H1 (cell line): ENCODE measurements around the gene HSP90B1. TPM values are rescaled to one million over a fixed set of nuclear protein-coding genes. Genes with fewer than 3 reads are reported as not detected.

ENCODE experiments used
- CTCF ChIA-PET: fragments of 300-600 bp; sonication (Branson Sonifier 250); formaldehyde crosslinking; loops from one replicate; lab custom pipeline; 2021; ENCODE audit not compliant: partially characterized antibody; lab: Charles Lee
- POLR2A ChIA-PET: fragments of 300-600 bp; sonication (Branson Sonifier 250); formaldehyde crosslinking; loops from one replicate; lab custom pipeline; 2021; ENCODE audit warnings: inconsistent platforms; ENCODE audit not compliant: partially characterized antibody; lab: Charles Lee
- DNase-seq, 2 experiments: peaks; one replicate each; pipeline versions ENCODE4 v3.0.0 to v3.0.0-alpha.2; 2010 to 2022; ENCODE audit warnings: low spot score in 2 of 2, low read depth in 1 of 2, mixed read lengths in 1 of 2
- FAIRE-seq: peaks from 2 replicates; lab custom pipeline; 2011; peaks lifted over from hg19 to GRCh38; lab: Jason Lieb, UNC
- H2AFZ ChIP-seq: 2 replicates; pipeline ENCODE4 v1.8.1; 2012; ENCODE audit warnings: low read length, inconsistent platforms
- H2AK5ac ChIP-seq: 2 replicates; pipeline ENCODE4 v1.6.1; 2013; ENCODE audit warnings: low read depth, low read length
- H2BK120ac ChIP-seq: replicated peaks from 2 replicates; pipeline ENCODE3; 2013; ENCODE audit warnings: low read depth, low read length, inconsistent platforms
- H2BK12ac ChIP-seq: 2 replicates; pipeline ENCODE4 v1.6.1; 2013; ENCODE audit warnings: low read depth, low read length
- H2BK15ac ChIP-seq: 2 replicates; pipeline ENCODE4 v1.6.1; 2013; ENCODE audit warnings: low read length
- H2BK20ac ChIP-seq: 2 replicates; pipeline ENCODE4 v1.6.1; 2013; ENCODE audit warnings: low read length
- H2BK5ac ChIP-seq: 2 replicates; pipeline ENCODE4 v1.6.1; 2013; ENCODE audit warnings: low read depth, low read length
- H3K14ac ChIP-seq: 2 replicates; pipeline ENCODE4 v1.6.1; 2013; ENCODE audit warnings: inconsistent platforms; ENCODE audit not compliant: insufficient read length
- H3K18ac ChIP-seq: 2 replicates; pipeline ENCODE4 v1.6.1; 2013; ENCODE audit warnings: low read length; ENCODE audit errors: extremely low read depth
- H3K23ac ChIP-seq: 2 replicates; pipeline ENCODE4 v1.6.1; 2013; ENCODE audit warnings: inconsistent platforms; ENCODE audit not compliant: insufficient read length
- H3K23me2 ChIP-seq: 2 replicates; pipeline ENCODE4 v1.6.1; 2013; ENCODE audit warnings: low read depth, low read length
- H3K27ac ChIP-seq: 2 replicates; pipeline ENCODE4 v1.6.1; 2011; ENCODE audit warnings: low read depth, low read length, inconsistent platforms
- H3K27me3 ChIP-seq, 4 experiments: replicated peaks in 1 of 4; 1 replicate in 1 of 4; 2 replicates in 3 of 4; pipeline versions ENCODE4 v1.6.1 to v1.8.1; 2011 to 2013; ENCODE audit warnings: low read length in 3 of 4, mild to moderate bottlenecking in 3 of 4, inconsistent platforms in 2 of 4, mixed read lengths in 2 of 4, moderate library complexity in 1 of 4; ENCODE audit not compliant: control insufficient read depth in 3 of 4, insufficient read depth in 3 of 4; ENCODE audit errors: extremely low read depth in 1 of 4
- H3K36me3 ChIP-seq, 4 experiments: 2 replicates each; pipeline versions ENCODE4 v1.6.1 to v1.8.1; 2011 to 2013; ENCODE audit warnings: mild to moderate bottlenecking in 4 of 4, low read length in 3 of 4, moderate library complexity in 2 of 4, control low read depth in 1 of 4, inconsistent platforms in 1 of 4; ENCODE audit not compliant: insufficient read depth in 4 of 4, control insufficient read depth in 2 of 4
- H3K4ac ChIP-seq: replicated peaks from 2 replicates; pipeline ENCODE3; 2013; ENCODE audit warnings: low read length, low read depth, mixed read lengths, inconsistent platforms; ENCODE audit not compliant: insufficient read length
- H3K4me1 ChIP-seq, 4 experiments: replicated peaks in 1 of 4; 1 replicate in 1 of 4; 2 replicates in 3 of 4; pipeline versions ENCODE4 v1.6.1 to v1.8.1; 2011 to 2013; ENCODE audit warnings: low read length in 3 of 4, inconsistent platforms in 2 of 4, mixed read lengths in 1 of 4; ENCODE audit not compliant: insufficient read depth in 4 of 4, control insufficient read depth in 3 of 4
- H3K4me2 ChIP-seq, 2 experiments: 2 replicates each; pipeline versions ENCODE4 v1.6.1 to v1.8.1; 2011 to 2013; ENCODE audit warnings: low read depth in 2 of 2, low read length in 2 of 2, control low read depth in 1 of 2, inconsistent platforms in 1 of 2, mild to moderate bottlenecking in 1 of 2; ENCODE audit not compliant: insufficient read depth in 1 of 2
- H3K4me3 ChIP-seq, 4 experiments: fragments of 200-600, 300-600 bp in 1 of 4; sonication (generic), shearing (Covaris generic), sonication (Bioruptor Twin) in 1 of 4; 2 replicates each; pipeline versions ENCODE4 v1.5.1 to v1.8.1; 2011 to 2016; ENCODE audit warnings: low read length in 4 of 4, low read depth in 3 of 4, control low read depth in 2 of 4, inconsistent platforms in 2 of 4, mild to moderate bottlenecking in 2 of 4, mixed read lengths in 1 of 4, moderate library complexity in 1 of 4; ENCODE audit not compliant: insufficient read depth in 2 of 4; ENCODE audit errors: extremely low read depth in 1 of 4
- H3K56ac ChIP-seq: replicated peaks from 2 replicates; pipeline ENCODE3; 2013; ENCODE audit warnings: low read depth, mild to moderate bottlenecking, mixed read lengths, low read length, inconsistent platforms; ENCODE audit not compliant: insufficient read length
- H3K79me1 ChIP-seq: 2 replicates; pipeline ENCODE4 v1.6.1; 2013; ENCODE audit warnings: low read depth, low read length, control low read depth
- H3K79me2 ChIP-seq, 2 experiments: 2 replicates each; pipeline versions ENCODE4 v1.6.1 to v1.8.1; 2012 to 2013; ENCODE audit warnings: low read length in 2 of 2, mild to moderate bottlenecking in 2 of 2, inconsistent platforms in 1 of 2; ENCODE audit not compliant: insufficient read depth in 2 of 2, control insufficient read depth in 1 of 2
- H3K9ac ChIP-seq, 4 experiments: replicated peaks in 1 of 4; 1 replicate in 1 of 4; 2 replicates in 3 of 4; pipeline versions ENCODE4 v1.6.1 to v1.8.1; 2011 to 2013; ENCODE audit warnings: low read depth in 3 of 4, low read length in 3 of 4, control low read depth in 2 of 4, mild to moderate bottlenecking in 2 of 4, moderate library complexity in 2 of 4, inconsistent platforms in 1 of 4; ENCODE audit errors: extremely low read depth in 1 of 4
- H3K9me3 ChIP-seq, 2 experiments: 2 replicates each; pipeline versions ENCODE4 v1.6.1 to v1.8.1; 2012 to 2013; ENCODE audit warnings: mild to moderate bottlenecking in 2 of 2, moderate library complexity in 2 of 2, control low read depth in 1 of 2, inconsistent platforms in 1 of 2, low read depth in 1 of 2, low read length in 1 of 2, mixed read lengths in 1 of 2; ENCODE audit not compliant: insufficient read depth in 2 of 2
- H4K20me1 ChIP-seq, 2 experiments: replicated peaks in 1 of 2; 2 replicates each; pipeline versions ENCODE3 to v1.8.1; 2011 to 2013; ENCODE audit warnings: inconsistent platforms in 2 of 2, low read length in 2 of 2, mild to moderate bottlenecking in 1 of 2; ENCODE audit not compliant: insufficient read depth in 2 of 2, control insufficient read depth in 1 of 2
- H4K5ac ChIP-seq: 2 replicates; pipeline ENCODE4 v1.6.1; 2013; ENCODE audit warnings: low read length, low read depth, mixed read lengths, inconsistent platforms; ENCODE audit not compliant: insufficient read length
- H4K8ac ChIP-seq: 2 replicates; pipeline ENCODE4 v1.8.0; 2013; ENCODE audit warnings: mild to moderate bottlenecking, moderate library complexity, low read length, inconsistent platforms; ENCODE audit not compliant: insufficient read depth; ENCODE audit errors: extremely low read depth
- H4K91ac ChIP-seq: replicated peaks from 2 replicates; pipeline ENCODE3; 2013; ENCODE audit warnings: low read length, mixed read lengths, inconsistent platforms; ENCODE audit not compliant: insufficient read length
- BRCA1 ChIP-seq: IDR thresholded peaks from 2 replicates; pipeline ENCODE4 v1.6.1; 2012; ENCODE audit warnings: low read depth, low read length, improper control_type of control experiment
- CTCF ChIP-seq, 3 experiments: IDR thresholded peaks; 1 replicate in 2 of 3; 2 replicates in 1 of 3; pipeline versions ENCODE4 v1.5.1 to v1.6.1; 2011; ENCODE audit warnings: low read length in 3 of 3, mild to moderate bottlenecking in 3 of 3, inconsistent platforms in 2 of 3, low read depth in 1 of 3, moderate library complexity in 1 of 3; ENCODE audit not compliant: insufficient read depth in 1 of 3; ENCODE audit errors: control extremely low read depth in 1 of 3
- KDM1A ChIP-seq: fragments of 200-600, 300-600 bp; sonication (generic); IDR thresholded peaks from 2 replicates; pipeline ENCODE4 v1.7.1; 2016; ENCODE audit warnings: mild to moderate bottlenecking, low read length, borderline replicate concordance
- MAX ChIP-seq: IDR thresholded peaks from 2 replicates; pipeline ENCODE4 v1.6.1; 2012; ENCODE audit warnings: inconsistent platforms
- PHF8 ChIP-seq: fragments of 200-600 bp; sonication (generic); conservative IDR thresholded peaks from 2 replicates; pipeline ENCODE4 v1.7.1; 2012; ENCODE audit warnings: low read depth, mild to moderate bottlenecking, inconsistent platforms, low read length, moderate library complexity
- POU5F1 ChIP-seq: IDR thresholded peaks from 2 replicates; pipeline ENCODE4 v1.6.1; 2011; ENCODE audit warnings: low read depth, mild to moderate bottlenecking, low read length, moderate library complexity
- SAP30 ChIP-seq: fragments of 300-600 bp; sonication (generic); IDR thresholded peaks from 2 replicates; pipeline ENCODE4 v1.7.1; 2012; ENCODE audit warnings: low read length, moderate library complexity, mild to moderate bottlenecking, inconsistent platforms; ENCODE audit not compliant: insufficient read depth, insufficient replicate concordance
- TAF7 ChIP-seq: optimal IDR thresholded peaks from 2 replicates; pipeline ENCODE3; 2011; ENCODE audit warnings: low read depth, mild to moderate bottlenecking, inconsistent platforms, low read length, moderate library complexity, borderline replicate concordance
- TEAD4 ChIP-seq: IDR thresholded peaks from 2 replicates; pipeline ENCODE4 v1.6.1; 2012; ENCODE audit warnings: low read depth, low read length, inconsistent platforms, mixed read lengths
- WGBS, 2 experiments: shearing (Covaris generic) in 1 of 2; methylation state at CpG; one replicate each; pipeline versions ENCODE4 v1.1.6 to v1.1.7; 2013 to 2015; ENCODE audit warnings: low lambda C conversion rate in 2 of 2, mixed read lengths in 2 of 2, inconsistent platforms in 1 of 2, low coverage in 1 of 2, missing lambda C conversion rate in 1 of 2; ENCODE audit not compliant: insufficient replicate concordance in 2 of 2, insufficient coverage in 1 of 2, insufficient read length in 1 of 2; ENCODE audit errors: extremely low coverage in 1 of 2, missing lambda C conversion rate in 1 of 2; 5-methylcytosine and 5-hydroxymethylcytosine counted together
- polyA plus RNA-seq, 7 experiments: library from polyadenylated mRNA; depleted of rRNA in 3 of 7; stranded (reverse) in 5 of 7; unstranded in 2 of 7; fragments of >200 nt in 5 of 7; fragments of 200-250 nt in 2 of 7; gene quantifications; 1 replicate in 5 of 7; 2 replicates in 1 of 7; 4 replicates in 1 of 7; pipeline versions ENCODE4 v1.2.1 to v1.2.3, GENCODE V29; 2011 to 2013; ENCODE audit warnings: missing spikeins in 2 of 7, mixed read lengths in 2 of 7
- total RNA-seq: library from RNA; stranded (reverse); fragmentation: NEBNext Ultra II Directional; extraction: Animal tissue kit (Norgen Biotek cat#: 25700); gene quantifications from 2 replicates; pipeline ENCODE4 v1.2.1, GENCODE V29; 2021

Gene HSP90B1
- total and polyA plus RNA-seq, 2 of the 8 experiments (the other 6 are each of a cell fraction or from before 2014, with no cell fraction given): 161 to 847 TPM

- Histone ChIP-seq H3K4ac (no peak overlapping the region), H3K36me3 (peaks cover 30 to 65% (median 49%) of the 10 kb centered on the region in 4 experiments), H3K9ac (no peak overlapping the region), H3K4me1 (peaks cover 0 to 3% (median 0%) of the 10 kb centered on the region in 4 experiments; a peak in 4 of 7 replicates), H3K23me2 (peaks cover 13% of the 10 kb centered on the region), H2AFZ (no peak overlapping the region), H3K23ac (no peak overlapping the region), H2BK120ac (no peak overlapping the region), H4K8ac (no peak overlapping the region), H4K91ac (no peak overlapping the region), H2BK15ac (no peak overlapping the region), H3K27ac (no peak overlapping the region), H2AK5ac (no peak overlapping the region), H2BK20ac (no peak overlapping the region), H4K5ac (no peak overlapping the region), H3K14ac (no peak overlapping the region), H2BK5ac (no peak overlapping the region), H2BK12ac (no peak overlapping the region), H3K9me3 (no peaks in the 10 kb centered on the region), H3K4me2 (peak overlapping the region in 1 of 2 experiments; percentile 14; a peak in 2 of 4 replicates), H3K4me3 (no peak overlapping the region), H3K18ac (no peak overlapping the region), H4K20me1 (peaks cover 5 to 14% of the 10 kb centered on the region in 2 experiments), H3K79me2 (peaks cover 14 to 56% of the 10 kb centered on the region in 2 experiments), H3K27me3 (no peaks in the 10 kb centered on the region; a peak in 1 of 7 replicates), H3K79me1 (0 out of 2 replicates have a peak, but pooled peaks cover 2% of the 10 kb centered on the region), H3K56ac (no peak overlapping the region)
- no peak for FAIRE-seq
- ChIA-PET POLR2A (interaction anchor here (8.8 kb wide), 1 partner anchor 18 kb away, joined by 80 read pairs; no protein-coding TSS in a partner anchor), CTCF (no interaction called here)
- WGBS, 2 experiments: 91% methylated on average over 2 of the region's 2 CpGs; no CpG with 5 or more reads in 1 of the 2 experiments
- DNase-seq: no peak
- no peak for TF ChIP-seq TEAD4
- no peak for TF ChIP-seq MAX
- TF ChIP-seq KDM1A: no peak
- no peak for TF ChIP-seq CTCF (IDR thresholded peaks at IDR 0.05; ENCODE audit: control extremely low read depth in 1 of 3, insufficient read depth in 1 of 3, low read depth in 1 of 3, low read length in 3 of 3)
- no peak for TF ChIP-seq PHF8
- TF ChIP-seq SAP30: no peak
- no peak for TF ChIP-seq TAF7
- no peak for TF ChIP-seq BRCA1
- TF ChIP-seq POU5F1: no peak
Observed at GRCh38 chr12:103933237-103933636, 3.0 kb downstream of the HSP90B1 start.
